ENCODE data around the gene TK2.

Gene TK2

GRCh38 chr16:66554495-66554894, 4.6 kb upstream of the TK2 start:
- TF ChIP-seq EZH2phosphoT487 (IDR thresholded peaks at IDR 0.05; ENCODE audit: borderline replicate concordance, low read length) (no peak), CTCF (IDR thresholded peaks at IDR 0.05; ENCODE audit: low read depth, low read length, poor library complexity, severe bottlenecking) (no peak)
- H3K9me2 ChIP-seq (replicated peaks; ENCODE audit: control insufficient read depth, low read length): no peaks in the 10 kb centered on the region
- H4K20me1 ChIP-seq (ENCODE audit: control insufficient read depth, insufficient read depth, low read depth, low read length): no peaks in the 10 kb centered on the region
- H3K4me2 ChIP-seq (ENCODE audit: low read length): peak overlapping the region; percentile 88; the same call in 1 of the 2 replicates
- H3K27me3 ChIP-seq (ENCODE audit: control insufficient read depth, low read length): no peaks in the 10 kb centered on the region
- peaks cover 34% of the 10 kb centered on the region for H3K36me3 ChIP-seq (ENCODE audit: control insufficient read depth, low read length)
- no peak overlapping the region for H3K4me3 ChIP-seq (ENCODE audit: low read length)
- no peak overlapping the region for H3K27ac ChIP-seq (ENCODE audit: low read depth, low read length)
- H3K79me2 ChIP-seq (ENCODE audit: control insufficient read depth, low read length): peaks cover 40% of the 10 kb centered on the region
- peaks cover 49% of the 10 kb centered on the region for H3K4me1 ChIP-seq (ENCODE audit: control insufficient read depth, low read length)
- no peaks in the 10 kb centered on the region for H3K9me3 ChIP-seq (ENCODE audit: control insufficient read depth, insufficient read depth, low read length)
- peaks cover 4% of the 10 kb centered on the region for H3F3A ChIP-seq (ENCODE audit: control insufficient read depth, insufficient read depth)

DNA sequence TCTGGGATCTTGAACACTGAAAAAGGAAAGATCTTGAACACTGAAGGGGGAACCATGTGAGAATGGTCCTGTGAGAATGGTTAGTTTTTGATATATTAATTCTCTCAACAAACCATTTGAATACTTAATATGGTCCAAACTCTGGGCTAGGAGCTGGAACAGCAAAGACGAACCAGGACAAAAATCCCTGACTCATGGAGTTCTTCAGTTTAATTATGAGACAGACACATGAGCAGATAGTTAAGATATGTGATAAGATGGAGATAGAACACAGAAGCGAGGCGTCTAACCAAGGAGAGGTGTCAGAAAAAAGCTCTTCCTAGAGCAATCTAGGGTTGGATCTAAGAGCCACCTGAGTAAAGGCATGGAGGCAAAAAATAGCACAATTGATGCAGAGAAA, 4.1 kb upstream of the TK2 start:
- H3K27me3 ChIP-seq (ENCODE audit: control insufficient read depth, low read length): no peaks in the 10 kb centered on the region
- peaks cover 40% of the 10 kb centered on the region for H3K79me2 ChIP-seq (ENCODE audit: control insufficient read depth, low read length)
- no peaks in the 10 kb centered on the region for H3K9me3 ChIP-seq (ENCODE audit: control insufficient read depth, insufficient read depth, low read length)
- peaks cover 53% of the 10 kb centered on the region for H3K4me1 ChIP-seq (ENCODE audit: control insufficient read depth, low read length)
- H3K4me3 ChIP-seq (ENCODE audit: low read length): peak overlapping the region; percentile 81
- H3K27ac ChIP-seq (ENCODE audit: low read depth, low read length): no peak overlapping the region
- no peak for TF ChIP-seq CTCF (IDR thresholded peaks at IDR 0.05; ENCODE audit: low read depth, low read length, poor library complexity, severe bottlenecking)
- no peak for TF ChIP-seq EZH2phosphoT487 (IDR thresholded peaks at IDR 0.05; ENCODE audit: borderline replicate concordance, low read length)
- H3K4me2 ChIP-seq (ENCODE audit: low read length): peak overlapping the region; percentile 88
- no peaks in the 10 kb centered on the region for H4K20me1 ChIP-seq (ENCODE audit: control insufficient read depth, insufficient read depth, low read depth, low read length)
- H3K9me2 ChIP-seq (replicated peaks; ENCODE audit: control insufficient read depth, low read length): no peaks in the 10 kb centered on the region
- H3K36me3 ChIP-seq (ENCODE audit: control insufficient read depth, low read length): peaks cover 29% of the 10 kb centered on the region
- H3F3A ChIP-seq (ENCODE audit: control insufficient read depth, insufficient read depth): peaks cover 6% of the 10 kb centered on the region

GRCh38 chr16:66553223-66553622, 3.3 kb upstream of the TK2 start:
- Histone ChIP-seq H3K9me3 (ENCODE audit: control insufficient read depth, insufficient read depth, low read length) (no peaks in the 10 kb centered on the region), H3K4me3 (ENCODE audit: low read length) (peak overlapping the region; percentile 81), H3K4me1 (ENCODE audit: control insufficient read depth, low read length) (peaks cover 61% of the 10 kb centered on the region), H3K4me2 (ENCODE audit: low read length) (peak overlapping the region; percentile 88), H3K79me2 (ENCODE audit: control insufficient read depth, low read length) (peaks cover 37% of the 10 kb centered on the region), H3K9me2 (replicated peaks; ENCODE audit: control insufficient read depth, low read length) (no peaks in the 10 kb centered on the region), H4K20me1 (ENCODE audit: control insufficient read depth, insufficient read depth, low read depth, low read length) (no peaks in the 10 kb centered on the region), H3F3A (ENCODE audit: control insufficient read depth, insufficient read depth) (peaks cover 12% of the 10 kb centered on the region), H3K27me3 (ENCODE audit: control insufficient read depth, low read length) (no peaks in the 10 kb centered on the region), H3K36me3 (ENCODE audit: control insufficient read depth, low read length) (peaks cover 23% of the 10 kb centered on the region), H3K27ac (ENCODE audit: low read depth, low read length) (no peak overlapping the region)
- TF ChIP-seq CTCF (IDR thresholded peaks at IDR 0.05; ENCODE audit: low read depth, low read length, poor library complexity, severe bottlenecking) (no peak), EZH2phosphoT487 (IDR thresholded peaks at IDR 0.05; ENCODE audit: borderline replicate concordance, low read length) (no peak)

All from DOHH2 (cell line).